ENCODE measurements around the gene P2RY6.

Gene P2RY6

DNA sequence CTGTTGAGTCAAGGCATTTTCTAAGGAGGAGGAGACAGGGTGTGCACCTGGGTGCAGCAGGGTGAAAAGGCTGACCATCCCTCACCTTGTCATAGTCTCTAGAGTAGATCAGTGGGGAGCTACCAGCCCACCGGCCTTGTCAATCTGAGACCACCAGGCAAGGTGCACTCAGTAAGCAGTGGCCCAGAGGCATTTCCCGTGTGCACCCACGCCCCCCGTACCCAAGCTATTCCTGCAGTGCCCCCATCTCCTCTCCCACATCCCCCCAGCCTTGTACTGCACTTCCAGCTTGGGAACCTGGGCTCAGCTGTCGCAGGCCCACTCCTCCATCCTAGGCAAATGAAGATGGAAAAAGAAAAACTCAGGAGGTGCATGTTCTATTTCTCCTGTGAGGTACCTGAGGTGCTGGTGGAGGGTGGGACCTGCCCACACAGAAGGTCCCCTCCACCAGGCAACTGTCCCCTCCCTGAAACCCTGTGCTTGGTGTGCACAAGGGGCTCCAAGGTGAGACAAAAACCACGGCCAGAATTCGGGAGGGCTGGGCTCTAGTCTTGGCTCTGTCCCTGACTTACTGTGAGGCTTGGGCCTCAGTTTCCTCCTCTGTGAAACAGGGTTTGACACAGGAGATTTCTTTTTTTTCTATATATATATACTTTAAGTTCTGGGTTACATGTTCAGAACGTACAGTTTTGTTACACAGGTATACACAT is 45.7 kb upstream of the P2RY6 start:
- TF ChIP-seq, protein P1, sequence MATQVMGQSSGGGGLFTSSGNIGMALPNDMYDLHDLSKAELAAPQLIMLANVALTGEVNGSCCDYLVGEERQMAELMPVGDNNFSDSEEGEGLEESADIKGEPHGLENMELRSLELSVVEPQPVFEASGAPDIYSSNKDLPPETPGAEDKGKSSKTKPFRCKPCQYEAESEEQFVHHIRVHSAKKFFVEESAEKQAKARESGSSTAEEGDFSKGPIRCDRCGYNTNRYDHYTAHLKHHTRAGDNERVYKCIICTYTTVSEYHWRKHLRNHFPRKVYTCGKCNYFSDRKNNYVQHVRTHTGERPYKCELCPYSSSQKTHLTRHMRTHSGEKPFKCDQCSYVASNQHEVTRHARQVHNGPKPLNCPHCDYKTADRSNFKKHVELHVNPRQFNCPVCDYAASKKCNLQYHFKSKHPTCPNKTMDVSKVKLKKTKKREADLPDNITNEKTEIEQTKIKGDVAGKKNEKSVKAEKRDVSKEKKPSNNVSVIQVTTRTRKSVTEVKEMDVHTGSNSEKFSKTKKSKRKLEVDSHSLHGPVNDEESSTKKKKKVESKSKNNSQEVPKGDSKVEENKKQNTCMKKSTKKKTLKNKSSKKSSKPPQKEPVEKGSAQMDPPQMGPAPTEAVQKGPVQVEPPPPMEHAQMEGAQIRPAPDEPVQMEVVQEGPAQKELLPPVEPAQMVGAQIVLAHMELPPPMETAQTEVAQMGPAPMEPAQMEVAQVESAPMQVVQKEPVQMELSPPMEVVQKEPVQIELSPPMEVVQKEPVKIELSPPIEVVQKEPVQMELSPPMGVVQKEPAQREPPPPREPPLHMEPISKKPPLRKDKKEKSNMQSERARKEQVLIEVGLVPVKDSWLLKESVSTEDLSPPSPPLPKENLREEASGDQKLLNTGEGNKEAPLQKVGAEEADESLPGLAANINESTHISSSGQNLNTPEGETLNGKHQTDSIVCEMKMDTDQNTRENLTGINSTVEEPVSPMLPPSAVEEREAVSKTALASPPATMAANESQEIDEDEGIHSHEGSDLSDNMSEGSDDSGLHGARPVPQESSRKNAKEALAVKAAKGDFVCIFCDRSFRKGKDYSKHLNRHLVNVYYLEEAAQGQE (IDR thresholded peaks at IDR 0.05; ENCODE audit: low read depth): no peak
- TF ChIP-seq ZBTB7A (IDR thresholded peaks at IDR 0.05; ENCODE audit: low read depth) (no peak), EP300 (IDR thresholded peaks at IDR 0.05; ENCODE audit: borderline replicate concordance) (no peak), TAF1 (IDR thresholded peaks at IDR 0.05; ENCODE audit: low read depth) (no peak), YY1 (IDR thresholded peaks at IDR 0.05; ENCODE audit: low read depth) (no peak), RAD21 (IDR thresholded peaks at IDR 0.05; ENCODE audit: low read depth) (no peak), CREB1 (IDR thresholded peaks at IDR 0.05; ENCODE audit: low read depth) (no peak)

DNA sequence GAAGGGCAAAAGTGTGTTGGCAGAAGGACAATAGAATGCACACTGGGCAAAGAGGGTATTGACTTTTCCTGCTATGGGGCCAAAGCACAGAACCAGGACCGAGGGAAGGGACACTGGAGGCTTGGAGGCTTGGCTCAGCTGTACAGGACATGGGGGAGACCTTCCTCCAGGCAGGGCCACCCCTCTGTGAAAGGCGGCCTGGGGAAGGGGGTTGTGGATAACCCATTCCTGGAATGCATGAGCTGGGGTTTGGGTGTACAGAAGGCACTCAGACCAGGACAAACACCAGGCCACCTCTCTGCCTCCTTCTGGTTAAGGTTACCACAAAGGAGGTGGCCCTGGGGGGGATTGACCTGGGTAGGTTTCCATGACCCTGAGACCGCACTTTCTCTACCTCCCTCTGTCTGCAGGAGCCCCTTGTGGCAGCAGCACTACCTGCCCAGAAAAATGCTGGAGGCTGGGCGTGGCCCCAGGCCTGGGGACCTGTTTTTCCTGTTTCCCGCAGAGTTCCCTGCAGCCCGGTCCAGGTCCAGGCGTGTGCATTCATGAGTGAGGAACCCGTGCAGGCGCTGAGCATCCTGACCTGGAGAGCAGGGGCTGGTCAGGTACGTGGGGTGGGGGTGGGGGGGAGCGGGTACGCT is 44.4 kb upstream of the P2RY6 start:
- TF ChIP-seq YY1 (IDR thresholded peaks at IDR 0.05; ENCODE audit: low read depth): 0 out of 2 replicates have a peak, but pooled peaks have one; percentile 61
- peak; percentile 37; the same call in 1 of the 2 replicates for TF ChIP-seq RAD21 (IDR thresholded peaks at IDR 0.05; ENCODE audit: low read depth)
- peak; percentile 62; the same call in 1 of the 2 replicates for TF ChIP-seq NFIC (IDR thresholded peaks at IDR 0.05)
- no peak for TF ChIP-seq EGR1 (IDR thresholded peaks at IDR 0.05)
- TF ChIP-seq EP300 (IDR thresholded peaks at IDR 0.05; ENCODE audit: borderline replicate concordance): peak; percentile 67; the same call in 1 of the 2 replicates
- no peak for TF ChIP-seq CEBPB (IDR thresholded peaks at IDR 0.05)
- TF ChIP-seq, protein P2, sequence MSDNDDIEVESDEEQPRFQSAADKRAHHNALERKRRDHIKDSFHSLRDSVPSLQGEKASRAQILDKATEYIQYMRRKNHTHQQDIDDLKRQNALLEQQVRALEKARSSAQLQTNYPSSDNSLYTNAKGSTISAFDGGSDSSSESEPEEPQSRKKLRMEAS (IDR thresholded peaks at IDR 0.05): peak; percentile 55
- TF ChIP-seq TCF12 (IDR thresholded peaks at IDR 0.05; ENCODE audit: low read depth): peak; percentile 83
- peak; percentile 69 for TF ChIP-seq TEAD4 (IDR thresholded peaks at IDR 0.05)
- no peak for TF ChIP-seq ZBTB7A (IDR thresholded peaks at IDR 0.05; ENCODE audit: low read depth)

DNA sequence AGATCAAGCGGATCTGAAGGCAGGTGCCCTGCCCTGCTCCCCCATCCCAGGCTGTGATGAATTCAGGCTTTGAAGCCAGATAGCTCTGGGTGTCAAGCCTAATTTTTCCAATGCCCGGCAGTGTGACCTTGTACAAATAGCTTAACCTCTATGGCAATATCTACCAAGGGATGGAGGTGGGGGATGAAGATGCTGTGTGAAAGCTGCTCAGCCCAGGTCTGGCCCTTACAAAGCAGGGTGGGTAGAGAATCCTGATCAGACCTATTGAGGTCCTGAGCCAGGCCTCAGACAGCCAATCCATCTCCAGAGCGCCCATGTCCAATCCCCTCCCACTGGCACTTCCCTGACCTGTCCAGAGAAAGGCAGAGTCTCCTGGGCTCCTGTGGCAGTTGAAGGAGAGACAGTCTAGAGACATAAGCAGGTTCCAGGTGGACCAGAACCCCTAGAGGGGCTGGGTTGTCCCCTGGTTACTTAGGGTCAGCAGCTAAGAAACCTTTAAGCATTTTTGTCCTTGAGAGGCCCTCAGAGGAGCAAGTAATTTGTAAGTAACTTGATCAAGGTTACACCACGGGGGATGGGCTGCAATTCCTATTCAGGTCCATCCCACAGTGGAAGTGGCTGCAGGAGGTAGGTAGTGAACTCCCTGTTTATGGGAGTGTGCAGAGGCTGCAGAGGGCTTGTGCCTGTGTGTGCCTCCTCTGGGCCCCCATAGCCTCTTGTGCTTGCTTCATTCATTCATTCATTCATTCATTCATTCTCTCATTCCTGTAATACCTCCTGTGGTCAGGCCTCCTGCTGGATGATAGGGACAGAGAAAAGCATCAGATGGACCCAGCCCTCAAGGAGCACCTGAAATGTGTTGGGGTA is 43.6 kb upstream of the P2RY6 start:
- TF ChIP-seq TAF1 (IDR thresholded peaks at IDR 0.05; ENCODE audit: low read depth): no peak
- TF ChIP-seq NFIC (IDR thresholded peaks at IDR 0.05): no peak
- no peak for TF ChIP-seq EP300 (IDR thresholded peaks at IDR 0.05; ENCODE audit: borderline replicate concordance)
- no peak for TF ChIP-seq EGR1 (IDR thresholded peaks at IDR 0.05)

DNA sequence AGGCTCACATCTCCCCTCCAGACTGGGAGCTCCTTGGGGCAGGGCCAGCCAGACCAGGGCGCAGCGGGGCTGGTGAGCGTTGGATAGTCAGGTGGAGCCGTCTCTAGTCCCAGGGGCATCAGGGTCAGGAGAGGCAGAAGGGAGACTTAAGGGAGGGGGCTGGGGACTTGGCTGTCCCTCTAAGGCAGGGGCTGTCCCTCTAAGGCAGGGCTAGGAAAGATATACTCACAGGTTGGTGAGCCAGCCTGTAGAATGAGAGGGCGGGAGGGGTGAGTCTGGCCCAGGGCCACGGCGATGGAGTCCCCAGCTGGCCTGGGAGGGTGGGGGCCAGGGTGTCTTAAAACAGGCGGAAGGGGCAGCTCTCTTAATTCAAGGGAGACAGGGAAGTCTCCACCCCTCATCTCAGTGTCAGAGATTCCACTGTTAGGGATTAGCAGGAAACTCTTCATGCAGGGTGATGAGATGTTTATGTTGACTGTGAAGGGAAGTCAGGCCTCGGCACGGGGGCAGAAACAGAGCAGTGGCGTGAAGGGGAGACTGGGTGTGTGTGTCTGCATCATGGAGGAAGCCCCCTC is 42.7 kb upstream of the P2RY6 start:
- no peak for TF ChIP-seq TAF1 (IDR thresholded peaks at IDR 0.05; ENCODE audit: low read depth)
- no peak for TF ChIP-seq YY1 (IDR thresholded peaks at IDR 0.05; ENCODE audit: low read depth)
- TF ChIP-seq CREB1 (IDR thresholded peaks at IDR 0.05; ENCODE audit: low read depth): no peak
- TF ChIP-seq CEBPB (IDR thresholded peaks at IDR 0.05): no peak
- TF ChIP-seq, protein P1 (IDR thresholded peaks at IDR 0.05; ENCODE audit: low read depth): no peak
- TF ChIP-seq NFIC (IDR thresholded peaks at IDR 0.05): no peak
- TF ChIP-seq, protein P2 (IDR thresholded peaks at IDR 0.05): no peak
- no peak for TF ChIP-seq ZBTB7A (IDR thresholded peaks at IDR 0.05; ENCODE audit: low read depth)
- no peak for TF ChIP-seq TCF12 (IDR thresholded peaks at IDR 0.05; ENCODE audit: low read depth)
- TF ChIP-seq EGR1 (IDR thresholded peaks at IDR 0.05): no peak
- no peak for TF ChIP-seq EP300 (IDR thresholded peaks at IDR 0.05; ENCODE audit: borderline replicate concordance)
- TF ChIP-seq, protein P3, sequence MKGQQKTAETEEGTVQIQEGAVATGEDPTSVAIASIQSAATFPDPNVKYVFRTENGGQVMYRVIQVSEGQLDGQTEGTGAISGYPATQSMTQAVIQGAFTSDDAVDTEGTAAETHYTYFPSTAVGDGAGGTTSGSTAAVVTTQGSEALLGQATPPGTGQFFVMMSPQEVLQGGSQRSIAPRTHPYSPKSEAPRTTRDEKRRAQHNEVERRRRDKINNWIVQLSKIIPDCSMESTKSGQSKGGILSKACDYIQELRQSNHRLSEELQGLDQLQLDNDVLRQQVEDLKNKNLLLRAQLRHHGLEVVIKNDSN (IDR thresholded peaks at IDR 0.05): no peak
- TF ChIP-seq FOXM1 (IDR thresholded peaks at IDR 0.05; ENCODE audit: borderline replicate concordance, low read depth): no peak

Measured in Ishikawa (cell line).